GM23338 (cell line): ENCODE data around the gene SLC45A3. TPM values are rescaled to one million over a fixed set of nuclear protein-coding genes. Genes with fewer than 3 reads are reported as not detected.
A peak's percentile ranks its signal among the peaks of the same experiment; 100 is the strongest.

ENCODE experiments used
- ATAC-seq: fragments of 200-7000 bp; cut with Tn5 transposase; 3 replicates; pipeline ENCODE4 v1.9.1; 2020
- DNase-seq: peaks from one replicate; pipeline ENCODE4 v3.0.0-alpha.2; 2015; ENCODE audit warnings: low spot score
- H2AFZ ChIP-seq: fragments of 200-600 bp; sonication (generic); 2 replicates; pipeline ENCODE4 v1.8.0; 2016; ENCODE audit warnings: antibody characterized with exemption, mild to moderate bottlenecking, moderate library complexity
- H3F3A ChIP-seq: fragments of 200-600 bp; sonication (generic); replicated peaks from 2 replicates; pipeline ENCODE4 v1.8.0; 2017; ENCODE audit warnings: antibody characterized with exemption, mixed run types, low read depth
- H3K27ac ChIP-seq: fragments of 200-600 bp; sonication (generic); 2 replicates; pipeline ENCODE4 v1.6.1; 2016; ENCODE audit warnings: low read depth
- H3K27me3 ChIP-seq: fragments of 200-600 bp; sonication (generic); 2 replicates; pipeline ENCODE4 v1.8.0; 2016; ENCODE audit warnings: mild to moderate bottlenecking, mixed run types, moderate library complexity; ENCODE audit not compliant: insufficient read depth
- H3K36me3 ChIP-seq: fragments of 200-600 bp; sonication (generic); 2 replicates; pipeline ENCODE4 v1.8.0; 2016; ENCODE audit warnings: mild to moderate bottlenecking; ENCODE audit not compliant: insufficient read depth
- H3K4me1 ChIP-seq: fragments of 200-600 bp; sonication (generic); 2 replicates; pipeline ENCODE4 v1.8.0; 2016; ENCODE audit warnings: mild to moderate bottlenecking, moderate library complexity; ENCODE audit not compliant: insufficient read depth
- H3K4me2 ChIP-seq: fragments of 200-600 bp; sonication (generic); 2 replicates; pipeline ENCODE4 v1.7.1; 2017; ENCODE audit warnings: mixed run types
- H3K4me3 ChIP-seq: fragments of 200-600 bp; sonication (generic); 2 replicates; pipeline ENCODE4 v1.6.1; 2016; ENCODE audit warnings: mixed run types
- H3K79me2 ChIP-seq: fragments of 200-600 bp; sonication (generic); replicated peaks from 2 replicates; pipeline ENCODE4 v1.8.0; 2017; ENCODE audit warnings: mild to moderate bottlenecking; ENCODE audit not compliant: insufficient read depth
- H3K9me2 ChIP-seq: fragments of 200-600 bp; sonication (generic); 2 replicates; pipeline ENCODE4 v1.8.0; 2017; ENCODE audit not compliant: insufficient read depth
- H4K20me1 ChIP-seq: fragments of 200-600 bp; sonication (generic); replicated peaks from 2 replicates; pipeline ENCODE4 v1.8.0; 2017; ENCODE audit warnings: mild to moderate bottlenecking; ENCODE audit not compliant: insufficient read depth
- H3K27ac Mint-ChIP-seq: 2 replicates; pipeline ENCODE4 v1.8.0; 2020; ENCODE audit warnings: inconsistent platforms, mild to moderate bottlenecking, moderate library complexity, mixed read lengths
- H3K27me3 Mint-ChIP-seq: 3 replicates; pipeline ENCODE4 v1.8.0; 2022; ENCODE audit warnings: low read depth, mild to moderate bottlenecking, moderate library complexity, mixed read lengths, inconsistent platforms; ENCODE audit not compliant: insufficient read depth, poor library complexity
- H3K36me3 Mint-ChIP-seq: 3 replicates; pipeline ENCODE4 v1.8.0; 2021; ENCODE audit warnings: low read depth, mild to moderate bottlenecking, inconsistent platforms, moderate library complexity, mixed read lengths
- H3K4me1 Mint-ChIP-seq: 3 replicates; pipeline ENCODE4 v1.8.0; 2020; ENCODE audit warnings: mild to moderate bottlenecking, inconsistent platforms, mixed read lengths
- H3K4me3 Mint-ChIP-seq: 3 replicates; pipeline ENCODE4 v1.8.0; 2021; ENCODE audit warnings: moderate library complexity, mild to moderate bottlenecking, inconsistent platforms, mixed read lengths
- H3K9me3 Mint-ChIP-seq: 3 replicates; pipeline ENCODE4 v1.8.0; 2020; ENCODE audit warnings: moderate library complexity, mild to moderate bottlenecking, inconsistent platforms, mixed read lengths
- CREB1 ChIP-seq: fragments of 250-450 bp; sonication (Bioruptor Pico); IDR thresholded peaks from 2 replicates; pipeline ENCODE4 v1.5.0; 2020; ENCODE audit warnings: low read depth, mild to moderate bottlenecking, moderate library complexity
- EZH2 ChIP-seq: fragments of 200-600 bp; sonication (generic); IDR thresholded peaks from one replicate; pipeline ENCODE4 v1.8.0; 2017; ENCODE audit warnings: antibody characterized with exemption, mild to moderate bottlenecking, low read depth; ENCODE audit not compliant: unreplicated experiment
- EZH2phosphoT487 ChIP-seq: fragments of 200-600 bp; sonication (generic); IDR thresholded peaks from one replicate; pipeline ENCODE4 v1.8.1; 2018; ENCODE audit warnings: antibody characterized with exemption; ENCODE audit not compliant: unreplicated experiment
- JUNB ChIP-seq: IDR thresholded peaks from one replicate; pipeline ENCODE4 v1.6.1; 2016; ENCODE audit warnings: antibody characterized with exemption; ENCODE audit not compliant: unreplicated experiment
- NANOG ChIP-seq: IDR thresholded peaks from 2 replicates; pipeline ENCODE4 v1.6.1; 2016; ENCODE audit warnings: antibody characterized with exemption, borderline replicate concordance
- POLR2AphosphoS5 ChIP-seq: IDR thresholded peaks from 2 replicates; pipeline ENCODE4 v1.6.1; 2016; ENCODE audit warnings: antibody characterized with exemption, low read depth
- REST ChIP-seq: IDR thresholded peaks from one replicate; pipeline ENCODE4 v1.6.1; 2018; ENCODE audit warnings: antibody characterized with exemption; ENCODE audit not compliant: unreplicated experiment
- STAT1 ChIP-seq: IDR thresholded peaks from one replicate; pipeline ENCODE4 v1.6.1; 2016; ENCODE audit warnings: antibody characterized with exemption; ENCODE audit not compliant: unreplicated experiment
- ZNF114 ChIP-seq: fragments of 250-450 bp; sonication (Bioruptor Pico); IDR thresholded peaks from 2 replicates; pipeline ENCODE4 v1.5.0; 2020; ENCODE audit warnings: mild to moderate bottlenecking, moderate library complexity
- ZNF331 ChIP-seq: fragments of 250-450 bp; sonication (Bioruptor Pico); IDR thresholded peaks from 2 replicates; pipeline ENCODE4 v1.5.0; 2020; ENCODE audit warnings: low read depth, mild to moderate bottlenecking, moderate library complexity
- polyA plus RNA-seq: library from polyadenylated mRNA; unstranded; fragments of >200 nt; fragmentation: Nextera tagmentation; extraction: Ambion mirVana; gene quantifications from 2 replicates; pipeline ENCODE4 v1.2.1, GENCODE V29; 2016
- total RNA-seq: library from RNA; depleted of rRNA; stranded (reverse); fragments of >200 nt; shearing (Covaris generic); gene quantifications from 2 replicates; pipeline ENCODE4 v1.2.3, GENCODE V29; 2014
- TF ChIP-seq, protein P1 (sequence below): IDR thresholded peaks from 2 replicates; pipeline ENCODE4 v1.6.1; 2016; ENCODE audit warnings: antibody characterized with exemption
- TF ChIP-seq, protein P2 (sequence below), 2 experiments: fragments of 200-600 bp in 1 of 2; sonication (generic) in 1 of 2; conservative IDR thresholded peaks; 2 replicates each; pipeline versions ENCODE4 v1.5.1 to v1.6.1; 2016 to 2017; ENCODE audit warnings: antibody characterized with exemption in 2 of 2, low read depth in 2 of 2, mild to moderate bottlenecking in 2 of 2, moderate library complexity in 1 of 2
- TF ChIP-seq, protein P3 (sequence below): fragments of 250-450 bp; sonication (Bioruptor Pico); IDR thresholded peaks from 2 replicates; pipeline ENCODE4 v1.5.0; 2020; ENCODE audit warnings: mild to moderate bottlenecking, moderate library complexity

The SLC45A3 gene
- total and polyA plus RNA-seq, 2 experiments from 2014 or later: 4.7 to 16.0 TPM

DNA sequence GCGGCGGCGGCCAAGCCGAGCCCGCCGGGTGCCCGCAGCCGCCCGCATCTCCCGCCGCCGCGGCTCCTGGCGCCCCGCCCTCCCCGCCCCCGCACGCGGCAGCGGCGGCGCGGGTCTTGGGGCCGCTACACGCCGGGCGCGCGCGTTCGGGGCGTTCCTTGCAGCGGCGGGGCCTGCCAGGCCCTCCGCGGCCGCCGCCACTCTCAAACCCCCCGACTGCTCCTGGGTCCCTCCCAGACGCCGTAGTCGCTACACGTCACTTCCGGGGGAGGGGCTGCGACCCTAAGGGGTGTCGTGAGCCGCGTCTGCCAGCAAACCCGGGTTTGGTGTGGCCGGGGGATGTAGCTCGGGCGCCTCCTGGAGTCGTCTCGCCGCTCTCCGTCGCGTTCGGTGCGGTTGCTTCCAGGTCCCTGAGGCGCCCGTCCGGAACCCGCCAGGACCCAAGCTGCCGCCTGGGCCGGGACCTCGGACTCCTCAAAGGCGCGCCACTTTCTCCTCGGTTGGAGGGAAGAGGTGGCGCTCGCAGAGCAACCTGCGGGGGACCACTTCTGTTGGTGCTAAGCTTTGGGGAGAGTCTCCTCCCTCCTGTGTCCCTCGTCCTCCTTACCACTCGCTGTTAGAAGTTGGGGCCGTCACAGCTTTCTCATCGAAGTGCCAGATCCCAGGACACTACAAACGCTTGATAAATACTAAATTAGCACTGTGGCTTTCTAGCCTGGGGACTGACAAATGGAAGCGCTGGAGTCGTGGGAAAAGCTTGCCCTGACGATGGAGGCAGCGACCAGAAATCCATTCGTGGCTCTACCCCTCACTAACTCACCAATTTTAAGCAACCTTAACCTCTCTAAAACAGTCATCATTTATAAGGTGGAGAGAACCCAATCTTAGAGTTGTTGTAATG, 48.3 kb downstream of the SLC45A3 start, which contains the start of gene ELK4:
TSS of gene ELK4 (minus strand) at position 244 of the 901 bp plus-strand sequence. CDS start 8,129 bp downstream, outside the sequence.
- peaks cover 10% of the 10 kb centered on the region; the same call in 1 of the 2 replicates for H3F3A ChIP-seq
- H3K79me2 ChIP-seq: peaks cover 39% of the 10 kb centered on the region
- Mint-ChIP-seq H3K27ac (peak within 1 kb of the TSS; percentile 99), H3K9me3 (no peaks in the 10 kb centered on the region), H3K4me3 (peak within 1 kb of the TSS; percentile 94), H3K4me1 (peaks cover 14% of the 10 kb centered on the region; the same call in 2 of the 3 replicates), H3K36me3 (peaks cover under 1% of the 10 kb centered on the region; the same call in 2 of the 3 replicates), H3K27me3 (peaks cover 7% of the 10 kb centered on the region)
- peak within 1 kb of the TSS; percentile 84 for H2AFZ ChIP-seq
- H3K27me3 ChIP-seq: no peaks in the 10 kb centered on the region
- H3K4me1 ChIP-seq: peaks cover 8% of the 10 kb centered on the region
- TF ChIP-seq, protein P1, sequence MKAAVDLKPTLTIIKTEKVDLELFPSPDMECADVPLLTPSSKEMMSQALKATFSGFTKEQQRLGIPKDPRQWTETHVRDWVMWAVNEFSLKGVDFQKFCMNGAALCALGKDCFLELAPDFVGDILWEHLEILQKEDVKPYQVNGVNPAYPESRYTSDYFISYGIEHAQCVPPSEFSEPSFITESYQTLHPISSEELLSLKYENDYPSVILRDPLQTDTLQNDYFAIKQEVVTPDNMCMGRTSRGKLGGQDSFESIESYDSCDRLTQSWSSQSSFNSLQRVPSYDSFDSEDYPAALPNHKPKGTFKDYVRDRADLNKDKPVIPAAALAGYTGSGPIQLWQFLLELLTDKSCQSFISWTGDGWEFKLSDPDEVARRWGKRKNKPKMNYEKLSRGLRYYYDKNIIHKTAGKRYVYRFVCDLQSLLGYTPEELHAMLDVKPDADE: peak; percentile 40; the same call in 1 of the 2 replicates
- no peak for TF ChIP-seq REST
- TF ChIP-seq NANOG: no peak
- TF ChIP-seq, protein P2, sequence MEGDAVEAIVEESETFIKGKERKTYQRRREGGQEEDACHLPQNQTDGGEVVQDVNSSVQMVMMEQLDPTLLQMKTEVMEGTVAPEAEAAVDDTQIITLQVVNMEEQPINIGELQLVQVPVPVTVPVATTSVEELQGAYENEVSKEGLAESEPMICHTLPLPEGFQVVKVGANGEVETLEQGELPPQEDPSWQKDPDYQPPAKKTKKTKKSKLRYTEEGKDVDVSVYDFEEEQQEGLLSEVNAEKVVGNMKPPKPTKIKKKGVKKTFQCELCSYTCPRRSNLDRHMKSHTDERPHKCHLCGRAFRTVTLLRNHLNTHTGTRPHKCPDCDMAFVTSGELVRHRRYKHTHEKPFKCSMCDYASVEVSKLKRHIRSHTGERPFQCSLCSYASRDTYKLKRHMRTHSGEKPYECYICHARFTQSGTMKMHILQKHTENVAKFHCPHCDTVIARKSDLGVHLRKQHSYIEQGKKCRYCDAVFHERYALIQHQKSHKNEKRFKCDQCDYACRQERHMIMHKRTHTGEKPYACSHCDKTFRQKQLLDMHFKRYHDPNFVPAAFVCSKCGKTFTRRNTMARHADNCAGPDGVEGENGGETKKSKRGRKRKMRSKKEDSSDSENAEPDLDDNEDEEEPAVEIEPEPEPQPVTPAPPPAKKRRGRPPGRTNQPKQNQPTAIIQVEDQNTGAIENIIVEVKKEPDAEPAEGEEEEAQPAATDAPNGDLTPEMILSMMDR (conservative IDR thresholded peaks at IDR 0.05; ENCODE audit: low read depth in 2 of 2): peak; percentile 37 to 72
- no peak for TF ChIP-seq EZH2
- TF ChIP-seq EZH2phosphoT487: no peak
- no peak for TF ChIP-seq JUNB
- TF ChIP-seq, protein P3, sequence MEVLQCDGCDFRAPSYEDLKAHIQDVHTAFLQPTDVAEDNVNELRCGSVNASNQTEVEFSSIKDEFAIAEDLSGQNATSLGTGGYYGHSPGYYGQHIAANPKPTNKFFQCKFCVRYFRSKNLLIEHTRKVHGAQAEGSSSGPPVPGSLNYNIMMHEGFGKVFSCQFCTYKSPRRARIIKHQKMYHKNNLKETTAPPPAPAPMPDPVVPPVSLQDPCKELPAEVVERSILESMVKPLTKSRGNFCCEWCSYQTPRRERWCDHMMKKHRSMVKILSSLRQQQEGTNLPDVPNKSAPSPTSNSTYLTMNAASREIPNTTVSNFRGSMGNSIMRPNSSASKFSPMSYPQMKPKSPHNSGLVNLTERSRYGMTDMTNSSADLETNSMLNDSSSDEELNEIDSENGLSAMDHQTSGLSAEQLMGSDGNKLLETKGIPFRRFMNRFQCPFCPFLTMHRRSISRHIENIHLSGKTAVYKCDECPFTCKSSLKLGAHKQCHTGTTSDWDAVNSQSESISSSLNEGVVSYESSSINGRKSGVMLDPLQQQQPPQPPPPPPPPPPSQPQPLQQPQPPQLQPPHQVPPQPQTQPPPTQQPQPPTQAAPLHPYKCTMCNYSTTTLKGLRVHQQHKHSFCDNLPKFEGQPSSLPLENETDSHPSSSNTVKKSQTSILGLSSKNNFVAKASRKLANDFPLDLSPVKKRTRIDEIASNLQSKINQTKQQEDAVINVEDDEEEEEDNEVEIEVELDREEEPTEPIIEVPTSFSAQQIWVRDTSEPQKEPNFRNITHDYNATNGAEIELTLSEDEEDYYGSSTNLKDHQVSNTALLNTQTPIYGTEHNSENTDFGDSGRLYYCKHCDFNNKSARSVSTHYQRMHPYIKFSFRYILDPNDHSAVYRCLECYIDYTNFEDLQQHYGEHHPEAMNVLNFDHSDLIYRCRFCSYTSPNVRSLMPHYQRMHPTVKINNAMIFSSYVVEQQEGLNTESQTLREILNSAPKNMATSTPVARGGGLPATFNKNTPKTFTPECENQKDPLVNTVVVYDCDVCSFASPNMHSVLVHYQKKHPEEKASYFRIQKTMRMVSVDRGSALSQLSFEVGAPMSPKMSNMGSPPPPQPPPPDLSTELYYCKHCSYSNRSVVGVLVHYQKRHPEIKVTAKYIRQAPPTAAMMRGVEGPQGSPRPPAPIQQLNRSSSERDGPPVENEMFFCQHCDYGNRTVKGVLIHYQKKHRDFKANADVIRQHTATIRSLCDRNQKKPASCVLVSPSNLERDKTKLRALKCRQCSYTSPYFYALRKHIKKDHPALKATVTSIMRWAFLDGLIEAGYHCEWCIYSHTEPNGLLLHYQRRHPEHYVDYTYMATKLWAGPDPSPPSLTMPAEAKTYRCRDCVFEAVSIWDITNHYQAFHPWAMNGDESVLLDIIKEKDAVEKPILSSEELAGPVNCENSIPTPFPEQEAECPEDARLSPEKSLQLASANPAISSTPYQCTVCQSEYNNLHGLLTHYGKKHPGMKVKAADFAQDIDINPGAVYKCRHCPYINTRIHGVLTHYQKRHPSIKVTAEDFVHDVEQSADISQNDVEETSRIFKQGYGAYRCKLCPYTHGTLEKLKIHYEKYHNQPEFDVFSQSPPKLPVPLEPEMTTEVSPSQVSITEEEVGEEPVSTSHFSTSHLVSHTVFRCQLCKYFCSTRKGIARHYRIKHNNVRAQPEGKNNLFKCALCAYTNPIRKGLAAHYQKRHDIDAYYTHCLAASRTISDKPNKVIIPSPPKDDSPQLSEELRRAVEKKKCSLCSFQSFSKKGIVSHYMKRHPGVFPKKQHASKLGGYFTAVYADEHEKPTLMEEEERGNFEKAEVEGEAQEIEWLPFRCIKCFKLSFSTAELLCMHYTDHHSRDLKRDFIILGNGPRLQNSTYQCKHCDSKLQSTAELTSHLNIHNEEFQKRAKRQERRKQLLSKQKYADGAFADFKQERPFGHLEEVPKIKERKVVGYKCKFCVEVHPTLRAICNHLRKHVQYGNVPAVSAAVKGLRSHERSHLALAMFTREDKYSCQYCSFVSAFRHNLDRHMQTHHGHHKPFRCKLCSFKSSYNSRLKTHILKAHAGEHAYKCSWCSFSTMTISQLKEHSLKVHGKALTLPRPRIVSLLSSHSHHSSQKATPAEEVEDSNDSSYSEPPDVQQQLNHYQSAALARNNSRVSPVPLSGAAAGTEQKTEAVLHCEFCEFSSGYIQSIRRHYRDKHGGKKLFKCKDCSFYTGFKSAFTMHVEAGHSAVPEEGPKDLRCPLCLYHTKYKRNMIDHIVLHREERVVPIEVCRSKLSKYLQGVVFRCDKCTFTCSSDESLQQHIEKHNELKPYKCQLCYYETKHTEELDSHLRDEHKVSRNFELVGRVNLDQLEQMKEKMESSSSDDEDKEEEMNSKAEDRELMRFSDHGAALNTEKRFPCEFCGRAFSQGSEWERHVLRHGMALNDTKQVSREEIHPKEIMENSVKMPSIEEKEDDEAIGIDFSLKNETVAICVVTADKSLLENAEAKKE (CRISPR knock-in tag): no peak
- TF ChIP-seq STAT1: no peak
- no peak for TF ChIP-seq ZNF114 (CRISPR knock-in tag)
- TF ChIP-seq CREB1: peak; percentile 94
- peak; percentile 95 for TF ChIP-seq POLR2AphosphoS5
- no peak for TF ChIP-seq ZNF331
- peak; percentile 89 for ATAC-seq
- DNase-seq: peak; percentile 99
- H3K4me2 ChIP-seq: peak within 1 kb of the TSS; percentile 87
- no peaks in the 10 kb centered on the region for H3K36me3 ChIP-seq
- H3K4me3 ChIP-seq: peak within 1 kb of the TSS; percentile 64
- H3K27ac ChIP-seq: peak within 1 kb of the TSS; percentile 93
- no peaks in the 10 kb centered on the region for H3K9me2 ChIP-seq
- peaks cover 17% of the 10 kb centered on the region; the same call in 1 of the 2 replicates for H4K20me1 ChIP-seq
